Measurements from ENCODE around the gene ROR1.
"Not testable (repeated sequence)": the region's sequence is repeated elsewhere in the genome, so short reads cannot be mapped to it uniquely, and the experiment has no call there.

The ROR1 gene

GRCh38 chr1:63818567-63819325 is 44.9 kb downstream of the ROR1 start:
- TF ChIP-seq MYC (IDR thresholded peaks at IDR 0.05; ENCODE audit: low read depth, low read length) (no peak), CTCF (IDR thresholded peaks at IDR 0.05; ENCODE audit: low read depth, low read length) (no peak), MAX (IDR thresholded peaks at IDR 0.05; ENCODE audit: low read depth, low read length) (no peak), POLR2A (IDR thresholded peaks at IDR 0.05; ENCODE audit: extremely low read depth, insufficient read length) (no peak)

GRCh38 chr1:63819795-63820194 is 46.0 kb downstream of the ROR1 start:
- TF ChIP-seq MYC (IDR thresholded peaks at IDR 0.05; ENCODE audit: low read depth, low read length) (no peak), POLR2A (IDR thresholded peaks at IDR 0.05; ENCODE audit: extremely low read depth, insufficient read length) (no peak), MAX (IDR thresholded peaks at IDR 0.05; ENCODE audit: low read depth, low read length) (no peak), CTCF (IDR thresholded peaks at IDR 0.05; ENCODE audit: low read depth, low read length) (no peak)
- DNase-seq (ENCODE audit: low read depth), result no peak
- no peak overlapping the region for H3K4me3 ChIP-seq (ENCODE audit: low read depth, low read length)

More at GRCh38 chr1:63818567-63819325, 44.9 kb downstream of the ROR1 start:
- H3K4me3 ChIP-seq (ENCODE audit: low read depth, low read length), result no peak overlapping the region
- DNase-seq (ENCODE audit: low read depth), result no peak

- peak; percentile 3 for DNase-seq (ENCODE audit: low read depth)
- H3K4me3 ChIP-seq (ENCODE audit: low read depth, low read length), result no peak overlapping the region
- TF ChIP-seq MYC (IDR thresholded peaks at IDR 0.05; ENCODE audit: low read depth, low read length) (no peak), POLR2A (IDR thresholded peaks at IDR 0.05; ENCODE audit: extremely low read depth, insufficient read length) (no peak), CTCF (IDR thresholded peaks at IDR 0.05; ENCODE audit: low read depth, low read length) (no peak), MAX (IDR thresholded peaks at IDR 0.05; ENCODE audit: low read depth, low read length) (no peak)
These were observed 47.5 kb downstream of the ROR1 start for GRCh38 chr1:63821091-63822005.

GRCh38 chr1:63822540-63822939 is 48.7 kb downstream of the ROR1 start:
- TF ChIP-seq MYC (IDR thresholded peaks at IDR 0.05; ENCODE audit: low read depth, low read length), result no peak
- TF ChIP-seq MAX (IDR thresholded peaks at IDR 0.05; ENCODE audit: low read depth, low read length), result no peak
- TF ChIP-seq POLR2A (IDR thresholded peaks at IDR 0.05; ENCODE audit: extremely low read depth, insufficient read length), result no peak
- no peak for TF ChIP-seq CTCF (IDR thresholded peaks at IDR 0.05; ENCODE audit: low read depth, low read length)
- no peak for DNase-seq (ENCODE audit: low read depth)
- H3K4me3 ChIP-seq (ENCODE audit: low read depth, low read length), result no peak overlapping the region

GRCh38 chr1:63824451-63824850 is 50.6 kb downstream of the ROR1 start:
- no peak for TF ChIP-seq MAX (IDR thresholded peaks at IDR 0.05; ENCODE audit: low read depth, low read length)
- H3K4me3 ChIP-seq (ENCODE audit: low read depth, low read length), result no peak overlapping the region
- no peak for DNase-seq (ENCODE audit: low read depth)

GRCh38 chr1:63825111-63825510 is 51.3 kb downstream of the ROR1 start:
- no peak for DNase-seq (ENCODE audit: low read depth)
- TF ChIP-seq CTCF (IDR thresholded peaks at IDR 0.05; ENCODE audit: low read depth, low read length) (no peak), MAX (IDR thresholded peaks at IDR 0.05; ENCODE audit: low read depth, low read length) (no peak), MYC (IDR thresholded peaks at IDR 0.05; ENCODE audit: low read depth, low read length) (no peak), POLR2A (IDR thresholded peaks at IDR 0.05; ENCODE audit: extremely low read depth, insufficient read length) (no peak)

GRCh38 chr1:63826246-63826861 is 52.5 kb downstream of the ROR1 start:
- not testable (repeated sequence) for H3K4me3 ChIP-seq (ENCODE audit: low read depth, low read length); DNase-seq (ENCODE audit: low read depth)

More at GRCh38 chr1:63825111-63825510, 51.3 kb downstream of the ROR1 start:
- no peak overlapping the region for H3K4me3 ChIP-seq (ENCODE audit: low read depth, low read length)
